Dedifferentiated amniotic fluid mesenchymal stem cell (primary cell): ENCODE results near the gene PTPN6.

Experiments used
- DNase-seq: peaks from one replicate; pipeline ENCODE4 v3.0.0-alpha.2; 2016; ENCODE audit errors: extremely low spot score

PTPN6 gene

DNA sequence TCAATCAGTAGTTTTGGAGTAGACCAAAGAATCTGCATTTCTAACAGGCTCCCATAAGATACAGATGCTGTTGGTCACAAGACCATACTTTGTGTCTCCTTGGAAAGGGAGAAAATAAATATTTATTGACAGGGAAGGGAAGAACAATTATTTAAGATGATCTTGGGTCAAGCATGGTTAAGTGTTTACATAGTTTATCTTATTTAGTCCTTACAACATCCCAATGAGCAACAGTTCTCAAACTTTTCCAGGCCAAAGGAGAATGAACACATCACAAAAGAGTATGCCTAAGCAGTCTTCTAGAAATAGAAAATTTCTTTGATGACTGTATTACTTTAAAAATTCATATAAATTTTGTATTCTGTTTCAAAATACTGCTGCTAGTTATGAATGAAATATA, 58.4 kb downstream of the PTPN6 start:
- DNase-seq: no peak
